ENCODE measurements around the gene EFCAB11.

DNA sequence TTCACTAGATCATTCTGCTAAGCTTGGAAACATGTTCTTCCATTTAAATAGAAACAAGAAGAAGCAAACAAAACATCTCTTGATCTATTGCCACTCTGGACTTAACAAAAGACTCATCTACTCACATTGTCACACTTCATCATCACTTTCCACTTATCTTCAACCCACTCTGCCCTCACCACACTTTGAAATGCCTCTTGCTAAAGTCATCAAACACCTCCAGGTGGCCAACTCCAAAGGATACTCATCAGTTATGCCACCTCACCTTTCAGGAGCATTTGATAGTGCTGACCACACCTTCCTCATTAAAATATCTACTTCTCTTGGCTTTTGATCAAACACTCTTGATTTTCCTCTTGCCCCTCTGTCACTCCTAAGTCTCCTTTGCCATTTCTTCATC lies 7.2 kb downstream of the EFCAB11 start:
- TF ChIP-seq, protein P1, sequence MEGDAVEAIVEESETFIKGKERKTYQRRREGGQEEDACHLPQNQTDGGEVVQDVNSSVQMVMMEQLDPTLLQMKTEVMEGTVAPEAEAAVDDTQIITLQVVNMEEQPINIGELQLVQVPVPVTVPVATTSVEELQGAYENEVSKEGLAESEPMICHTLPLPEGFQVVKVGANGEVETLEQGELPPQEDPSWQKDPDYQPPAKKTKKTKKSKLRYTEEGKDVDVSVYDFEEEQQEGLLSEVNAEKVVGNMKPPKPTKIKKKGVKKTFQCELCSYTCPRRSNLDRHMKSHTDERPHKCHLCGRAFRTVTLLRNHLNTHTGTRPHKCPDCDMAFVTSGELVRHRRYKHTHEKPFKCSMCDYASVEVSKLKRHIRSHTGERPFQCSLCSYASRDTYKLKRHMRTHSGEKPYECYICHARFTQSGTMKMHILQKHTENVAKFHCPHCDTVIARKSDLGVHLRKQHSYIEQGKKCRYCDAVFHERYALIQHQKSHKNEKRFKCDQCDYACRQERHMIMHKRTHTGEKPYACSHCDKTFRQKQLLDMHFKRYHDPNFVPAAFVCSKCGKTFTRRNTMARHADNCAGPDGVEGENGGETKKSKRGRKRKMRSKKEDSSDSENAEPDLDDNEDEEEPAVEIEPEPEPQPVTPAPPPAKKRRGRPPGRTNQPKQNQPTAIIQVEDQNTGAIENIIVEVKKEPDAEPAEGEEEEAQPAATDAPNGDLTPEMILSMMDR (conservative IDR thresholded peaks at IDR 0.05 in 1 of 2, IDR thresholded peaks at IDR 0.05 in 1 of 2; ENCODE audit: low read depth in 1 of 2, low read length in 2 of 2), result no peak
- no peak for TF ChIP-seq EZH2 (IDR thresholded peaks at IDR 0.05; ENCODE audit: low read length, missing control alignments)

Measured in fibroblast of lung (primary cell).